Endothelial cell (in vitro differentiated cells): ENCODE measurements around the gene GNAQ. TPM values are rescaled to one million over a fixed set of nuclear protein-coding genes. Genes with fewer than 3 reads are reported as not detected.

Source experiments
- DNase-seq: peaks from one replicate; pipeline ENCODE4 v3.0.0; 2021; ENCODE audit warnings: low spot score
- H3K27ac Mint-ChIP-seq: one replicate; pipeline ENCODE4 v1.8.0; 2021; ENCODE audit warnings: mixed read lengths, inconsistent platforms; ENCODE audit not compliant: unreplicated experiment
- H3K27me3 Mint-ChIP-seq: one replicate; pipeline ENCODE4 v1.8.0; 2021; ENCODE audit warnings: mild to moderate bottlenecking, moderate library complexity, mixed read lengths, inconsistent platforms; ENCODE audit not compliant: unreplicated experiment
- H3K36me3 Mint-ChIP-seq: one replicate; pipeline ENCODE4 v1.8.0; 2021; ENCODE audit warnings: mild to moderate bottlenecking, low read depth, mixed read lengths, inconsistent platforms; ENCODE audit not compliant: unreplicated experiment
- H3K4me1 Mint-ChIP-seq: one replicate; pipeline ENCODE4 v1.8.0; 2021; ENCODE audit warnings: mild to moderate bottlenecking, mixed read lengths, inconsistent platforms; ENCODE audit not compliant: unreplicated experiment
- H3K4me3 Mint-ChIP-seq: one replicate; pipeline ENCODE4 v1.8.0; 2021; ENCODE audit warnings: mild to moderate bottlenecking, mixed read lengths, inconsistent platforms; ENCODE audit not compliant: unreplicated experiment
- H3K9me3 Mint-ChIP-seq: one replicate; pipeline ENCODE4 v1.8.0; 2021; ENCODE audit warnings: mixed read lengths, inconsistent platforms; ENCODE audit not compliant: unreplicated experiment
- total RNA-seq: library from RNA; stranded (reverse); fragmentation: NEBNext Ultra II Directional; extraction: Animal tissue kit (Norgen Biotek cat#: 25700); gene quantifications from one replicate; pipeline ENCODE4 v1.2.1, GENCODE V29; 2021; ENCODE audit not compliant: unreplicated experiment
- TF ChIP-seq, protein P1 (sequence below): fragments of 200-600 bp; sonication (generic); IDR thresholded peaks from one replicate; pipeline ENCODE4 v1.5.0; 2021; ENCODE audit warnings: antibody characterized with exemption; ENCODE audit not compliant: unreplicated experiment

The GNAQ gene
- total RNA-seq, 1 donor from 2014 or later, result 94.6 TPM

DNA sequence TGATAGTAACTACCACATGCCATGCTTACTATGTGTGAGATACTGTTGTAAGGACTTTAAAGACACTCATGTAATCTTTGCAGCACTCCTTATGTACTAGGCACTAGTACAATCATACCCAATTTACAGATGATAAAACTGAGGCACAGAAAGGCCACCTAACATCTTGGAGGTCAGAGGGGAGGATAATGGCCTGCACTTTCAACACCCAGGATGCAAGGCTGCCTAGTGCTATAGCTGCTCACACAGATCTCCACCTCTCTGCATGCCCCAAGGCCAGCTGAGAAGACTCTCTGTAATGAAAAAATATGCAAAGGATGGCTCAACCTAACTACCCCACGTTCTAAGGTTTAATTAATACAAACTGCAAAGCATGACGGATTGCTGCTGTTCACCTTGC, 57.2 kb downstream of the GNAQ start:
- DNase-seq, result no peak
- TF ChIP-seq, protein P1, sequence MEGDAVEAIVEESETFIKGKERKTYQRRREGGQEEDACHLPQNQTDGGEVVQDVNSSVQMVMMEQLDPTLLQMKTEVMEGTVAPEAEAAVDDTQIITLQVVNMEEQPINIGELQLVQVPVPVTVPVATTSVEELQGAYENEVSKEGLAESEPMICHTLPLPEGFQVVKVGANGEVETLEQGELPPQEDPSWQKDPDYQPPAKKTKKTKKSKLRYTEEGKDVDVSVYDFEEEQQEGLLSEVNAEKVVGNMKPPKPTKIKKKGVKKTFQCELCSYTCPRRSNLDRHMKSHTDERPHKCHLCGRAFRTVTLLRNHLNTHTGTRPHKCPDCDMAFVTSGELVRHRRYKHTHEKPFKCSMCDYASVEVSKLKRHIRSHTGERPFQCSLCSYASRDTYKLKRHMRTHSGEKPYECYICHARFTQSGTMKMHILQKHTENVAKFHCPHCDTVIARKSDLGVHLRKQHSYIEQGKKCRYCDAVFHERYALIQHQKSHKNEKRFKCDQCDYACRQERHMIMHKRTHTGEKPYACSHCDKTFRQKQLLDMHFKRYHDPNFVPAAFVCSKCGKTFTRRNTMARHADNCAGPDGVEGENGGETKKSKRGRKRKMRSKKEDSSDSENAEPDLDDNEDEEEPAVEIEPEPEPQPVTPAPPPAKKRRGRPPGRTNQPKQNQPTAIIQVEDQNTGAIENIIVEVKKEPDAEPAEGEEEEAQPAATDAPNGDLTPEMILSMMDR, result no peak
- Mint-ChIP-seq H3K4me3 (no peak overlapping the region), H3K9me3 (no peaks in the 10 kb centered on the region), H3K36me3 (no peaks in the 10 kb centered on the region), H3K27ac (no peak overlapping the region), H3K27me3 (peaks cover 6% of the 10 kb centered on the region), H3K4me1 (peaks cover 35% of the 10 kb centered on the region)

DNA sequence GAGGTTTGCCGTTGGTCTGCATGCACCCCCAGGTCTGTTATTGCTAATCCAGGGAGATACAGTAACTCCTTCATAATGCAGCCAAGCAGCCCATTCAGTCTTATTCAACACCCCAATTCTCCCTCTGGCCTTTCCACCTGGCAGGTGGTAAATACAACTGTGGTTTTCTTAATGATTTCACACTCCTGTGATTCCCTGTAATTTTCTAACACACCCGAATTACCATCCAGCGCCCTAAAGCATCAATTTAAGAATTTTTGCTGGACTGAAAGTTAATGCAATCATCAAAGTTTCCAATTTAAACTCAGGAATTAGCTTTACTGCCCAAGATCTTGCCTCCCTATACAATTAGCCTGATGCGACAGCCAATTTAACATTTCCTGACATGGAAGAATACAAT, 62.5 kb downstream of the GNAQ start:
- Mint-ChIP-seq H3K9me3 (no peaks in the 10 kb centered on the region), H3K4me3 (no peak overlapping the region), H3K27me3 (peaks cover 3% of the 10 kb centered on the region), H3K27ac (no peak overlapping the region), H3K36me3 (no peaks in the 10 kb centered on the region), H3K4me1 (peaks cover 30% of the 10 kb centered on the region)
- DNase-seq, result no peak
- TF ChIP-seq, protein P1, result no peak

DNA sequence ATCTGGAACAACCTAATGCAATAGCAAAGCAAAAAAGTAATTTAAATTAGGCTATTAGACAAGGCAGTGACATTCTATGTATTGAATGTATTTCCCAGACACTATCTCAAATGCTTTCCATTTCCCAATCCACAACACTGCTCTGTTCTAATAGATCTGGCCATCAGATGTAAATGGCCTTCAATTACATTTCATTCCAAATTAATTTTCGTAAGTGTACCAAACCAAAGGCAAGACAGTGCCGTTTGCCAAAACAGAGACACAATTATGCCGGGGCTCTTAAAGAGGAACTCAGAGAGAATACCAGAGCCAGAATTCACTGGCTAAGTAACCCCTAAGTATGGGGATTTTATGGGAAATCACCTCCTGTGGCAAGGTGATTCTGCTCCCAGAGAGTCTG, 63.1 kb downstream of the GNAQ start:
- Mint-ChIP-seq H3K27ac (no peak overlapping the region), H3K4me1 (peaks cover 29% of the 10 kb centered on the region), H3K27me3 (peaks cover 3% of the 10 kb centered on the region), H3K36me3 (no peaks in the 10 kb centered on the region), H3K4me3 (no peak overlapping the region), H3K9me3 (no peaks in the 10 kb centered on the region)
- DNase-seq, result no peak
- TF ChIP-seq, protein P1, result no peak

DNA sequence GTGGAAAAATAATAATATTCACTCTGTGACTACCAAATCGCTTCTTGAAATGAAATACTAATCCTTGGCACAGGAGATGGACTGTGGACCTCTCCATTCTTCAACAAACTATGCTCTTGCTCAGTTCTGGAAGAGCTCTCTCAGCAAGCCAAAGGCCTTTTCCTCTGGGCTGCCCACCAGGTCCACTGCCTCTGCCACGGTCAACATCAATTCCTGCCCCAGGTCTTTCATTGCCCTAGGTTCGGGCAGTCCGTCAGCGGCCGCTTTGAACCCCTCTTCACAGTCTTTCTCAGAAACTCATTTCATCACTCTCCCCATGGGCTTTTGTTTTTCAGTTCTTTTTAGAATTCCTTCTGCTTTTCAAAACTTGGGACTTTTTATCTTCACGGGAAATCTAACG, 64.9 kb downstream of the GNAQ start:
- DNase-seq, result no peak
- Mint-ChIP-seq H3K4me1 (peaks cover 31% of the 10 kb centered on the region), H3K4me3 (no peak overlapping the region), H3K9me3 (no peaks in the 10 kb centered on the region), H3K27me3 (peaks cover 3% of the 10 kb centered on the region), H3K36me3 (no peaks in the 10 kb centered on the region), H3K27ac (no peak overlapping the region)
- TF ChIP-seq, protein P1, result no peak

DNA sequence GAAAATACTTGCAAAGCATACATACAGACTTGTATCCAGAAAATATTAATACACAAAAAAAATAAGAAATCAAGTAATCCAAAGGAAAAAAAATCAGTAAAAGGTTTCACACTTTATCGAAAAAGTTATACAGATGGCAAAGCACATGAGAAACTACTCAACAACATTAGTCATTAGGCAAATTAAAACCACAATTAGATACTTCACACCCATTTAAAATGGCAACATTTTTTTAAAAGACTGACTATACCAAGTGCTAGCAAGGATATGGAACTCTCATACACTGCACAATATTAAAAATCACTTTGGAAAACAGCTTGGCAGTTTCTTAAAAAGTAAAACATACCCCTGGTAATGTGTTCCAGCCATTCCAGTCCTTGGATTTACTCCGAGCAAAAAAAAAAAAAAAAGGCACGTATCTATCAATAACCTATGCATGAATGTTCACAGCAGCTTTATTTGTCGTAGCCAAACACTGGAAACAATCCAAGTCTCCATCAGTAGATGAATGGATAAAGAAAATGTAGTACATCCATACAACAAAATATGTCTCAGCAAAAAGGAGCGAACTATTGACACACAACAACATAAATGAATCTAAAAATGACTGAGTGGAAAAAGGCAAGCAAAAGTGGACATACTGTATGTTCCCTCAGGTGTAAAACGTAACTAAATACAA, 66.0 kb downstream of the GNAQ start:
- Mint-ChIP-seq H3K4me3 (no peak overlapping the region), H3K27ac (no peak overlapping the region)

More for the DNA sequence above, 66.0 kb downstream of the GNAQ start:
- no peaks in the 10 kb centered on the region for H3K9me3 Mint-ChIP-seq
- no peaks in the 10 kb centered on the region for H3K27me3 Mint-ChIP-seq
- no peak for DNase-seq
- TF ChIP-seq, protein P1, result no peak
- H3K36me3 Mint-ChIP-seq, result no peaks in the 10 kb centered on the region
- H3K4me1 Mint-ChIP-seq, result peaks cover 37% of the 10 kb centered on the region
